ENCODE results near the gene TDRD7. TPM values are rescaled to one million over a fixed set of nuclear protein-coding genes. Genes with fewer than 3 reads are reported as not detected.

Gene TDRD7
- polyA plus RNA-seq, 2 of the 4 experiments (the other 2 are of a cell fraction) = 11.5 to 15.7 TPM

- DNase-seq (ENCODE audit: low read depth in 1 of 2, low spot score in 1 of 2) (no peak), FAIRE-seq (no peak), ATAC-seq (no peak)
- POLR2A ChIA-PET = no interaction called here
- Histone ChIP-seq H3K4me3 (no peak overlapping the region), H3K4me2 (no peak overlapping the region), H3K27ac (no peak overlapping the region), H3K9me3 (no peaks in the 10 kb centered on the region), H3K4me1 (peaks cover 7% of the 10 kb centered on the region; the same call in 1 of the 3 replicates)
- CTCF ChIA-PET = interaction anchor here (1.3 to 3.1 kb wide), 4 partner anchors 13 to 65 kb away, joined by 6 to 12 read pairs (median 9); no protein-coding TSS in a partner anchor
- no peak for TF ChIP-seq ATOH8 (CRISPR knock-in tag; IDR thresholded peaks at IDR 0.05; ENCODE audit: low read depth)
- TF ChIP-seq PBX3 (IDR thresholded peaks at IDR 0.05) = no peak
- TF ChIP-seq EHMT2 (IDR thresholded peaks at IDR 0.05; ENCODE audit: low read depth) = no peak
- no peak for TF ChIP-seq HEYL (CRISPR knock-in tag; IDR thresholded peaks at IDR 0.05)
- TF ChIP-seq HOXA7 (CRISPR knock-in tag; IDR thresholded peaks at IDR 0.05) = no peak
- TF ChIP-seq, protein P1, sequence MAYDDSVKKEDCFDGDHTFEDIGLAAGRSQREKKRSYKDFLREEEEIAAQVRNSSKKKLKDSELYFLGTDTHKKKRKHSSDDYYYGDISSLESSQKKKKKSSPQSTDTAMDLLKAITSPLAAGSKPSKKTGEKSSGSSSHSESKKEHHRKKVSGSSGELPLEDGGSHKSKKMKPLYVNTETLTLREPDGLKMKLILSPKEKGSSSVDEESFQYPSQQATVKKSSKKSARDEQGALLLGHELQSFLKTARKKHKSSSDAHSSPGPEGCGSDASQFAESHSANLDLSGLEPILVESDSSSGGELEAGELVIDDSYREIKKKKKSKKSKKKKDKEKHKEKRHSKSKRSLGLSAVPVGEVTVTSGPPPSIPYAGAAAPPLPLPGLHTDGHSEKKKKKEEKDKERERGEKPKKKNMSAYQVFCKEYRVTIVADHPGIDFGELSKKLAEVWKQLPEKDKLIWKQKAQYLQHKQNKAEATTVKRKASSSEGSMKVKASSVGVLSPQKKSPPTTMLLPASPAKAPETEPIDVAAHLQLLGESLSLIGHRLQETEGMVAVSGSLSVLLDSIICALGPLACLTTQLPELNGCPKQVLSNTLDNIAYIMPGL (CRISPR knock-in tag; IDR thresholded peaks at IDR 0.05; ENCODE audit: borderline replicate concordance) = no peak
- TF ChIP-seq JUNB (IDR thresholded peaks at IDR 0.05) = no peak
- TF ChIP-seq TFCP2L1 (CRISPR knock-in tag; IDR thresholded peaks at IDR 0.05) = no peak
- TF ChIP-seq RFX5 (IDR thresholded peaks at IDR 0.05) = no peak
- no peak for TF ChIP-seq FOSB (CRISPR knock-in tag; IDR thresholded peaks at IDR 0.05)
- TF ChIP-seq CHD4 (IDR thresholded peaks at IDR 0.05; ENCODE audit: borderline replicate concordance) = no peak
- no peak for TF ChIP-seq ZC3H11A (IDR thresholded peaks at IDR 0.05)
- TF ChIP-seq HOXB5 (CRISPR knock-in tag; IDR thresholded peaks at IDR 0.05) = no peak
- TF ChIP-seq, protein P2, sequence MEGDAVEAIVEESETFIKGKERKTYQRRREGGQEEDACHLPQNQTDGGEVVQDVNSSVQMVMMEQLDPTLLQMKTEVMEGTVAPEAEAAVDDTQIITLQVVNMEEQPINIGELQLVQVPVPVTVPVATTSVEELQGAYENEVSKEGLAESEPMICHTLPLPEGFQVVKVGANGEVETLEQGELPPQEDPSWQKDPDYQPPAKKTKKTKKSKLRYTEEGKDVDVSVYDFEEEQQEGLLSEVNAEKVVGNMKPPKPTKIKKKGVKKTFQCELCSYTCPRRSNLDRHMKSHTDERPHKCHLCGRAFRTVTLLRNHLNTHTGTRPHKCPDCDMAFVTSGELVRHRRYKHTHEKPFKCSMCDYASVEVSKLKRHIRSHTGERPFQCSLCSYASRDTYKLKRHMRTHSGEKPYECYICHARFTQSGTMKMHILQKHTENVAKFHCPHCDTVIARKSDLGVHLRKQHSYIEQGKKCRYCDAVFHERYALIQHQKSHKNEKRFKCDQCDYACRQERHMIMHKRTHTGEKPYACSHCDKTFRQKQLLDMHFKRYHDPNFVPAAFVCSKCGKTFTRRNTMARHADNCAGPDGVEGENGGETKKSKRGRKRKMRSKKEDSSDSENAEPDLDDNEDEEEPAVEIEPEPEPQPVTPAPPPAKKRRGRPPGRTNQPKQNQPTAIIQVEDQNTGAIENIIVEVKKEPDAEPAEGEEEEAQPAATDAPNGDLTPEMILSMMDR (IDR thresholded peaks at IDR 0.05) = no peak
- no peak for TF ChIP-seq RARB (CRISPR knock-in tag; IDR thresholded peaks at IDR 0.05)
- no peak for TF ChIP-seq NPAS2 (CRISPR knock-in tag; IDR thresholded peaks at IDR 0.05; ENCODE audit: borderline replicate concordance)
- 48% methylated on average over 3 of the region's 3 CpGs for WGBS (ENCODE audit: missing lambda C conversion rate)
Observed at GRCh38 chr9:97534185-97534584, 122.3 kb downstream of the TDRD7 start.

DNA sequence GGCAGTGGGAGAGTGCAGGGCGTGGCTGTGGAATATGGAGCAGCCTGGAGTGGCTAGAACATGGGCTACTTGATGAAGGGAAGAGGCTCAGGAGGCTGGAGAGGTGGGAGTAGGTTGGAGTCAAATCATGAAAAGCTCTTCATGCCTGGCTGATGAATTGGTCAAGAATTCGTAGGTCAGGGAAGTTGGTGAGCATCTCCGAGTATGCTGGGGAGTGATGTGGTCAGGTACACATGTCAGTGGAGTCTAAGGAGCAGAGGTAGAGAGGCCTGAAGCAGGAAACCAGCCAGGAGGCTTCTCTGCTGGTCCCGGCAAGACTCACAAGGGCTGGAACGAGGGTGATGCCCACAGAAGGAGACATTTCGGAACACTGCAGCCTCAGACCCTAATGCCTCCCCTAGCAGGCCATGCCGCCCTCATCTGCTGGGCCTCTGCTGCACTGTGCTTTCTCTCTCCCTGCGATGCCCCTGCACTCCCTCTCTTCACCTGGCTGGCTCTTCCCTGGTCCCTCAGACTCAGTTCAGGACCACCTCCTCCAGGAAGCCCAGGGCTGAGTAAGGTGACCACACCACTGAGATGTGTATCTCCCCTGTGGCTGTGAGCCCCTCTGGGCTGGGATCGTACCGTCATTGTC lies 123.2 kb downstream of the TDRD7 start:
- ATAC-seq (no peak), FAIRE-seq (no peak), DNase-seq (ENCODE audit: low read depth in 1 of 2, low spot score in 1 of 2) (no peak)
- CTCF ChIA-PET = interaction anchor here (0.7 to 3.1 kb wide), 8 partner anchors 9 to 124 kb away, joined by 3 to 12 read pairs (median 6); no protein-coding TSS in a partner anchor
- POLR2A ChIA-PET = no interaction called here
- H3K27ac ChIP-seq = no peak overlapping the region
- H3K4me3 ChIP-seq = no peak overlapping the region
- H3K4me1 ChIP-seq = no peaks in the 10 kb centered on the region
- H3K9me3 ChIP-seq = no peaks in the 10 kb centered on the region
- WGBS (ENCODE audit: missing lambda C conversion rate) = 69% methylated on average over 10 of the region's 10 CpGs
- TF ChIP-seq, protein P1 (CRISPR knock-in tag; IDR thresholded peaks at IDR 0.05; ENCODE audit: borderline replicate concordance) = no peak
- no peak for TF ChIP-seq PHF8 (IDR thresholded peaks at IDR 0.05; ENCODE audit: borderline replicate concordance, low read depth)
- TF ChIP-seq CEBPB (IDR thresholded peaks at IDR 0.05) = no peak
- TF ChIP-seq ZFP36 (IDR thresholded peaks at IDR 0.05; ENCODE audit: borderline replicate concordance, partially characterized antibody) = no peak
- TF ChIP-seq EHMT2 (IDR thresholded peaks at IDR 0.05; ENCODE audit: low read depth) = no peak
- no peak for TF ChIP-seq HOXB13 (CRISPR knock-in tag; IDR thresholded peaks at IDR 0.05; ENCODE audit: low read depth)
- H3K4me2 ChIP-seq = no peak overlapping the region

All from A549 (cell line).